H9 (cell line): Measurements from ENCODE around the gene JAK1. TPM values are rescaled to one million over a fixed set of nuclear protein-coding genes. Genes with fewer than 3 reads are reported as not detected.

Source experiments
- DNase-seq: peaks from one replicate; pipeline ENCODE4 v3.0.0-alpha.2; 2017
- H2AFZ ChIP-seq: one replicate; pipeline ENCODE4 v1.6.1; 2013; ENCODE audit warnings: mild to moderate bottlenecking, low read length, control low read depth, moderate library complexity
- H2AK5ac ChIP-seq: 2 replicates; pipeline ENCODE4 v1.6.1; 2013; ENCODE audit warnings: low read length, control low read depth, mixed read lengths; ENCODE audit not compliant: insufficient read length
- H2BK120ac ChIP-seq: one replicate; pipeline ENCODE4 v1.6.1; 2013; ENCODE audit warnings: low read depth, mild to moderate bottlenecking, low read length, control low read depth, inconsistent platforms; ENCODE audit not compliant: poor library complexity, severe bottlenecking
- H2BK12ac ChIP-seq: 2 replicates; pipeline ENCODE4 v1.6.1; 2013; ENCODE audit warnings: low read length, control low read depth, mixed read lengths, low read depth; ENCODE audit not compliant: insufficient read length
- H2BK15ac ChIP-seq: 2 replicates; pipeline ENCODE4 v1.6.1; 2013; ENCODE audit warnings: low read depth, low read length, control low read depth
- H2BK20ac ChIP-seq: one replicate; pipeline ENCODE4 v1.6.1; 2013; ENCODE audit warnings: low read depth, mild to moderate bottlenecking, low read length, control low read depth, inconsistent platforms; ENCODE audit not compliant: poor library complexity, severe bottlenecking
- H2BK5ac ChIP-seq: 2 replicates; pipeline ENCODE4 v1.6.1; 2013; ENCODE audit warnings: low read length, control low read depth, mixed read lengths; ENCODE audit not compliant: insufficient read length
- H3K14ac ChIP-seq: 2 replicates; pipeline ENCODE4 v1.6.1; 2013; ENCODE audit warnings: low read length, control low read depth; ENCODE audit not compliant: insufficient read depth
- H3K18ac ChIP-seq: 2 replicates; pipeline ENCODE4 v1.6.1; 2013; ENCODE audit warnings: low read depth, mild to moderate bottlenecking, mixed read lengths, low read length, control low read depth; ENCODE audit not compliant: insufficient read length
- H3K23ac ChIP-seq: 2 replicates; pipeline ENCODE4 v1.6.1; 2013; ENCODE audit warnings: low read length, control low read depth, mixed read lengths, low read depth; ENCODE audit not compliant: insufficient read length
- H3K23me2 ChIP-seq: 2 replicates; pipeline ENCODE4 v1.6.1; 2013; ENCODE audit warnings: low read depth, mild to moderate bottlenecking, mixed read lengths, low read length, control low read depth; ENCODE audit not compliant: insufficient read length, poor library complexity, severe bottlenecking
- H3K27ac ChIP-seq: 2 replicates; pipeline ENCODE4 v1.5.1; 2013; ENCODE audit warnings: low read length, control low read depth, mixed read lengths, low read depth; ENCODE audit not compliant: insufficient read length
- H3K27me3 ChIP-seq: 2 replicates; pipeline ENCODE4 v1.6.1; 2013; ENCODE audit warnings: low read length, control low read depth, inconsistent platforms; ENCODE audit not compliant: insufficient read depth
- H3K4ac ChIP-seq: 2 replicates; pipeline ENCODE4 v1.6.1; 2013; ENCODE audit warnings: low read depth, mild to moderate bottlenecking, control low read depth, inconsistent platforms, low read length, moderate library complexity
- H3K4me1 ChIP-seq: 2 replicates; pipeline ENCODE4 v1.6.1; 2013; ENCODE audit warnings: low read length, control low read depth, inconsistent platforms; ENCODE audit not compliant: insufficient read depth
- H3K4me2 ChIP-seq: 2 replicates; pipeline ENCODE4 v1.6.1; 2013; ENCODE audit warnings: low read length, control low read depth, mixed read lengths; ENCODE audit not compliant: insufficient read length, insufficient read depth
- H3K56ac ChIP-seq: 2 replicates; pipeline ENCODE4 v1.6.1; 2013; ENCODE audit warnings: low read depth, mild to moderate bottlenecking, mixed read lengths, low read length, control low read depth; ENCODE audit not compliant: insufficient read length
- H3K79me1 ChIP-seq: 2 replicates; pipeline ENCODE4 v1.6.1; 2013; ENCODE audit warnings: low read depth, mild to moderate bottlenecking, moderate library complexity, low read length, control low read depth, inconsistent platforms; ENCODE audit not compliant: insufficient read depth, poor library complexity, severe bottlenecking
- H3K79me2 ChIP-seq: 2 replicates; pipeline ENCODE4 v1.6.1; 2013; ENCODE audit warnings: low read length, control low read depth, inconsistent platforms; ENCODE audit not compliant: insufficient read depth
- H3K9ac ChIP-seq: 2 replicates; pipeline ENCODE4 v1.6.1; 2013; ENCODE audit warnings: low read length, control low read depth, mixed read lengths; ENCODE audit not compliant: insufficient read length; ENCODE audit errors: extremely low read depth
- H3K9me3 ChIP-seq: one replicate; pipeline ENCODE4 v1.6.1; 2013; ENCODE audit warnings: low read depth, low read length, inconsistent platforms; ENCODE audit not compliant: control insufficient read depth
- H3T11ph ChIP-seq: one replicate; pipeline ENCODE4 v1.6.1; 2013; ENCODE audit warnings: mild to moderate bottlenecking, low read length, control low read depth, inconsistent platforms
- H4K20me1 ChIP-seq: one replicate; pipeline ENCODE4 v1.6.1; 2013; ENCODE audit not compliant: control insufficient read depth, insufficient read length, insufficient read depth
- H4K5ac ChIP-seq: 2 replicates; pipeline ENCODE4 v1.6.1; 2013; ENCODE audit warnings: low read depth, mild to moderate bottlenecking, mixed read lengths, low read length, control low read depth; ENCODE audit not compliant: insufficient read length
- H4K8ac ChIP-seq: replicated peaks from 2 replicates; pipeline ENCODE4 v1.6.1; 2013; ENCODE audit warnings: low read length, control low read depth, mixed read lengths, low read depth; ENCODE audit not compliant: insufficient read length
- H4K91ac ChIP-seq: 2 replicates; pipeline ENCODE4 v1.6.1; 2013; ENCODE audit warnings: low read depth, mild to moderate bottlenecking, moderate library complexity, mixed read lengths, low read length, control low read depth; ENCODE audit not compliant: insufficient read length
- H3K27ac Mint-ChIP-seq, 3 experiments: 2 replicates in 2 of 3; 3 replicates in 1 of 3; pipeline ENCODE4 v1.8.0; 2020 to 2021; ENCODE audit warnings: mixed read lengths in 3 of 3, mild to moderate bottlenecking in 1 of 3, moderate library complexity in 1 of 3
- H3K27me3 Mint-ChIP-seq: 2 replicates; pipeline ENCODE4 v1.8.0; 2021; ENCODE audit warnings: low read depth, mild to moderate bottlenecking, moderate library complexity, mixed read lengths
- H3K36me3 Mint-ChIP-seq, 3 experiments: 2 replicates in 2 of 3; 3 replicates in 1 of 3; pipeline ENCODE4 v1.8.0; 2020 to 2021; ENCODE audit warnings: low read depth in 3 of 3, mixed read lengths in 3 of 3; ENCODE audit not compliant: insufficient read depth in 1 of 3
- H3K4me1 Mint-ChIP-seq, 2 experiments: 2 replicates each; pipeline ENCODE4 v1.8.0; 2020; ENCODE audit warnings: mixed read lengths in 2 of 2
- H3K4me3 Mint-ChIP-seq, 2 experiments: 2 replicates in 1 of 2; 3 replicates in 1 of 2; pipeline ENCODE4 v1.8.0; 2020 to 2021; ENCODE audit warnings: mild to moderate bottlenecking in 2 of 2, mixed read lengths in 2 of 2, moderate library complexity in 1 of 2
- H3K9me3 Mint-ChIP-seq, 2 experiments: 2 replicates in 1 of 2; 3 replicates in 1 of 2; pipeline ENCODE4 v1.8.0; 2020; ENCODE audit warnings: mild to moderate bottlenecking in 2 of 2, mixed read lengths in 2 of 2, moderate library complexity in 1 of 2
- CTCF ChIP-seq: fragments of 200-600 bp; sonication (generic); conservative IDR thresholded peaks from 3 replicates; pipeline ENCODE4 v1.8.0; 2021; ENCODE audit warnings: antibody characterized with exemption, mild to moderate bottlenecking
- WGBS: extraction: QIAGEN DNeasy Blood & Tissue Kit; methylation state at CpG from one replicate; pipeline ENCODE4 v1.1.7; 2013; ENCODE audit warnings: missing lambda C conversion rate, low lambda C conversion rate, mixed read lengths; ENCODE audit not compliant: insufficient read length; ENCODE audit errors: extremely low coverage; 5-methylcytosine and 5-hydroxymethylcytosine counted together
- total RNA-seq: library from RNA; stranded (reverse); gene quantifications from 2 replicates; pipeline ENCODE4 v1.2.1, GENCODE V29; 2021

The JAK1 gene
- total RNA-seq, 1 experiment from 2014 or later = 12.8 TPM

GRCh38 chr1:64892576-64893573 lies 73.5 kb downstream of the JAK1 start:
- Histone ChIP-seq H3K27ac (no peak overlapping the region), H2BK5ac (no peak overlapping the region), H3K18ac (no peak overlapping the region), H4K8ac (no peak overlapping the region), H3T11ph (no peak overlapping the region), H2BK15ac (no peak overlapping the region), H2AK5ac (no peak overlapping the region), H3K56ac (no peak overlapping the region), H2BK20ac (no peak overlapping the region), H3K23ac (no peak overlapping the region), H3K4me1 (peaks cover 4% of the 10 kb centered on the region), H3K79me2 (no peaks in the 10 kb centered on the region; the same call in 1 of the 2 replicates), H2AFZ (no peak overlapping the region), H3K4me2 (no peak overlapping the region), H2BK120ac (no peak overlapping the region), H3K79me1 (no peaks in the 10 kb centered on the region), H3K14ac (no peak overlapping the region), H4K20me1 (no peaks in the 10 kb centered on the region), H3K4ac (no peak overlapping the region), H3K23me2 (no peaks in the 10 kb centered on the region), H4K91ac (no peak overlapping the region), H4K5ac (no peak overlapping the region), H3K9me3 (no peaks in the 10 kb centered on the region), H3K27me3 (no peaks in the 10 kb centered on the region), H3K9ac (no peak overlapping the region), H2BK12ac (no peak overlapping the region)
- H3K27ac Mint-ChIP-seq = peak overlapping the region in 2 of 3 experiments; percentile 12 to 29; a peak in 4 of 7 replicates
- H3K27me3 Mint-ChIP-seq = no peaks in the 10 kb centered on the region; the same call in 1 of the 2 replicates
- no CpG with 5 or more reads among the region's 5 CpGs for WGBS
- peaks cover 43 to 55% of the 10 kb centered on the region in 2 experiments for H3K4me1 Mint-ChIP-seq
- no peak for DNase-seq
- no peak overlapping the region for H3K4me3 Mint-ChIP-seq
- no peak for TF ChIP-seq CTCF
- H3K36me3 Mint-ChIP-seq = peaks cover 0 to 2% (median 0%) of the 10 kb centered on the region in 3 experiments; a peak in 1 of 7 replicates
- H3K9me3 Mint-ChIP-seq = no peaks in the 10 kb centered on the region
